ENCODE measurements around the gene ROBO1.

DNA sequence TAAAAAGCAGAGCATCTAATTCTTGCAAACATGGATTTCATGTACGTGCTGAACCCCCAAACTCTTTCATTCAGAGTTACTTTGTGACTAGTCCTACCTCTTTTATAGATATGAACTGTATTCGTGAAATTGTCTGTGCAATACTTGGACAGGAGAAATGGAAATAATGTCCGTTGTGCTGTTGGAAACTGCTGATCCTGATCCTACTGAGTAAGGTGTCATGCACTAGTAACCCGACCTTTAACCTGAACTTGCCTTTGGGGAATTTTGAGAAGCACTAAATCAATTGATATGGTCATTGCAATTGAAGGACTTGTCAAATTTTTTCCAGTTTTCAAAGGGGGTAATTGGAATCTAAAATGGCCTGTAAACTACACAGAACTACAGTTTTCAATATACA is 856.4 kb downstream of the ROBO1 start:
- TF ChIP-seq CTCF (IDR thresholded peaks at IDR 0.05) (no peak), POLR2A (IDR thresholded peaks at IDR 0.05) (no peak)
